ENCODE measurements around the gene PIK3R5.
"Not testable (repeated sequence)": the region's sequence is repeated elsewhere in the genome, so short reads cannot be mapped to it uniquely, and the experiment has no call there.

The PIK3R5 gene

GRCh38 chr17:8965394-8966168 is at the start of gene PIK3R5:
Gene PIK3R5, minus strand, starts transcription at chr17:8965707. Its CDS starts 54,213 bp downstream, at chr17:8911494.
- peak; percentile 21 for DNase-seq

DNA sequence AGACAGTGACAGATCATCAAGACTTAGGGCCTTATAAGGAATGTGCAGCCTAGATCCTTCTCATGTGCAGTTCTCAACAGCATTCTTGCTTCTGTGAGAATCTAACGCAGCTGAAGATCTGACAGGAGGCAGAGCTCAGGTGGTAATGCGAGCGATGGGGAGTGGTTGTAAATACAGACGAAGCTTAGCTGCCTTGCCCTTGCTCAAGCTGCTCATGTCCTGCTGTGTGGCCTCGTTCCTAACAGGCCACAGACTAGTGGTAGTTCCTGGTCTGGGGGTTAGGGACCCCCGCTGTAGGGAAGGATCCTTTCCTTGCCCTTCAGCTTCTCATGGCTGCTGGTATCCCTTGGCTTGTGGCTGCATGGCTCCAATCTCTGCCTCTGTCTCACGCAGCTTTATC is 45.5 kb upstream of the PIK3R5 start:
- no peak for DNase-seq

GRCh38 chr17:9009737-9010136 is 44.2 kb upstream of the PIK3R5 start:
- no peak for DNase-seq

DNA sequence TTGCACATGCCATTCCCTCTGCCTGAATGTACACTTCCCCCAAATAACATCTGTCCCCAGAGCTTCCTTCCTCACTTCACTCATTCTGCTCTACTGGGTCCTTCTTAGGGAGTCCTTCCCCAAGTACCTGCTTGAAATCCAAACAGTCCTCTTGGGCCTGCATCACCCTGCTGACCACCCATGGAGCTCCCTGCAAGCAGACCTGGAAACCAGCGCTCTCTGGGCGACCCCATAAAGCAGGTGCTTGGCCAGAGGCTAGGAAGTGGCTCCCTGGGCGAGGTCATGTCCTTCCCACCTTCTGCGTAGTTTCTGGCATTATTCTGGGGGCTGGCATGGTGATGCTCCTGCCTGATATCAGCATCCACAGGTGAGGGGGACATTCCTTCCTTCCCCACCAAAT is 43.6 kb upstream of the PIK3R5 start:
- DNase-seq: no peak

DNA sequence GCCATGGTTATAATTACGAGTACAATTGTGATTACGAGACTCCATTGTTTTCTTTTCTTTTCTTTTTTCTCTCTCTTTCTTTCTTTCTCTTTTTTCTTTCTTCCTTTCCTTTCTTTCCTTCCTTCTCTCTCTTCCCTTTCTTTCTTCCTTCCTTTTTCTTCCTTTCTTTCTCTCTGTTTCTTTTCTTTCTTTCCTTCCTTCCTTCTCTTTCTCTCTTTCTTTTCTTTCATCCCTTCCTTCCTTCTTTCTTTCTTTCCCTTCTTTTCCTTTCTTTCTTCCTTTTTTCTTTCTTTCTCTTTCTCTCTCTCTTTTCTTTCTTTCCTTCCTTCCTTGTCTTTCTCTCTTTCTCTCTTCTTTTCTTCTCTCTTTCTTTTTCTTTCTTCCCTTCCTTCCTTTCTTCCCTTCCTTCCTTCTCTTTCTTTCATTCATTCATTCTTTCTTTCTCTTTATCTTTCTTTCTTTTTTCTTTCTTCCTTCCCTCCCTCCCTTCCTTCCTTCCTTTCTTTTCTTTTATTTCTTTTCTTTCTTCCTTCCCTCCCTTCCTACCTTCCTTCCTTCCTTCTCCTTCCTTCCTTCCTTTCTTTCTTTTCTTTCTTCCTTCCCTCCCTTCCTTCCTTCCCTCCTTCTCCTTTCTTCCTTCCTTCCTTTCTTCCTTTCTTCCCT is 41.7 kb upstream of the PIK3R5 start:
- DNase-seq: no peak

DNA sequence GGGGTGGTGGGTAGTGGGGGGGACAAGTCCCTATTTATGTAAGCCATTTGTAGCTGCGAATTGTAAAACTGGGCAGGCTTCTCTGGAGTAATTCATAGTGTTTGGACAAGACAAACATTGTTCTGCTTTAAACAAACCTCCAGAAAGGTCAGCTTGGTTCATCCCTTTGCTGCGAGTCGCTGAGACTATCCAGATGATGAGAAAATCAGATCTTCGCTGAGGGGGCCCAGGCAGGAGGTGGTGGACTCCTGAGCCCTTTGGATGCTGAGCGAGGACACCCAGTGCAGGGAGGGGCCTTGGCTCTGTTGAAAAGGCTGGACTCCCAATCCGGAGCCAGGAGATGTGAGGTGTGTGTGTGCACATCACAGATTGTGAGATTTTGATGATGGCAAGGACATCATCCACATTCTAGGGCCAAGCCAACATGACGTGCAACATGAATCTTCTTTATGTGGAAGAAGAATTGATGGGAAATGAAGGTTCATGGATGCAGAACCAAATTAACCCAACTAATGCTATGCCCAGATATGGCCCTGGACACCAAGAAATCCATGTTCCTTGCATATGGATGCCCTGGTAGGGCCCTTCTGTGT is 40.8 kb upstream of the PIK3R5 start:
- DNase-seq: no peak

- no peak for DNase-seq
Measured at GRCh38 chr17:9004961-9005285, 39.4 kb upstream of the PIK3R5 start.

DNA sequence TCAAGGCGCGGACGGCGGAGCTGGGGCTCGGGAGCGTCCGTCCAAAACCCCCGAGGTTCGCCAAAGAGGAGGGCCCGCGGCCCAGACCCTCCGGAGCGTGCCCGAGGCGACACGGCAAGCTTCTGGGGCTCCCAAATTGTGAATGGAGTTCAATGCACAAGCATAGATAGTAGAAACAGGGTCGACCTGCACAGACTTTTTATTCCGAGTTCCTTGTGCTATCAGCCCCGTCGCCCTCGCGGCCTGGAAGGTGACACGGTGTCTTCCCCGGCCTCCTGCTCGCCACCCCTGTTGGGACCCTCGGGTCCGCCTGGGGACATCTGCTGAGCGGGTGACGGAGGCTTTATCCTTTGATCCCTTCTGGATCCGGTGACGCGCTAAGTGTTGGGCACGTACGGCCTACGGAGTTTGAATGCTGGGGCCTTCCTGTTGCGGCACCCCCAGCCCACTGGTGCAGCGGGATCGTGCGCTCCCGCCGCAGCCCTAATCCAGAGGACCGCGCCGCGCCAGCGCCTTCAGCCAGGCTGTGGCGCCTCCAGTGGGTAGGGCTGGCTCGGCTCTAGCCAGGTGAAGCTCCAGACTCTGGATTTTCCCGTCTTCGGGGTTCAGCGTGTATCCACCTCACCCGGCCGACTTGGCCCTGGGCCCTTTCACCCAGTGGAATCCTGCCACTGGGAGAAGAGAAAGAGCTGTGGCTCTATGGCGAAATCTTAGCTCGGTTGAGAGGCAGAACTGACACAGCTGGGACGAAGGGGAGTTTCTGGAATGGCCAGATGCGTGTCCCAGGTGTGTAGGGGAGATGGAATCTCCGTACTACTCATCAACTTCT is 38.8 kb upstream of the PIK3R5 start:
- DNase-seq: peak; percentile 36

DNA sequence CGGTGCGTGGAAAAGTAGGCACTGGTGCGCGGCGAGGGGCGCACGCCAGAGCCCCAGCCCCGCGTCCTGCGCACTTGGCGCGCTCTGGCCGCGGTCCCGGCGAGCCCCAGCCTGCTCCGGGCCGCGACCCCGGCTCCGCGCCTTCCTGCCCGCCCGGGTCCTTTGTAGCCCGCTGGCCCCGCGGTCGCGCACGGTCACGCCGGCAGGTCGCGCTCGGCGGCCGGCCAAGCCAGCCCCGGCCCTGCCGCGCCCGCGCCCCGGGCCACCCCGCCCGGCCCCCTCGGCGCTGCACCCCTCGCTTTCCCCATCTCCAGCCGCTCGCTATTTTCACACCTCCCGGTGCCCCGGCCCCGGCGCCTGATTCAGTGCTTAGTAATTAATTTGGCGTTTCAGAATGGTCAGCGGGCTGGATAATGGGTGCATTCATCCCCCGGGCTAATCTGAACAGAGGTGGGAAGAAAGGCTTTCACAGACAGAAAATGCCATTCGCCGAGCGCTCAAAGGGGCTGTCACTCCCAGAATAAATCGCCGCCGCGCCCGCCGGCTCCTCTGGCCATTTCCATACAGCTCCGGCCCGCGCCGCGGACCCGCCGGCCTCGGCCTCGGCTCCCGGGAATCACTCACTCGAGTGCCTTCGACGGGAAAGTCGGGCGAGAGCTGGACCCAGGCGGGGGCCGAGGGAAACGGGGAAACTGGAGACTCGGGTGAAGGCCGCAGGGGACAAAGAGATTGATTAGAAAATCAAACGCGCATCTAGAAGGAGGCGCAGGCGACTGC is 38.0 kb upstream of the PIK3R5 start:
- no peak for DNase-seq

DNA sequence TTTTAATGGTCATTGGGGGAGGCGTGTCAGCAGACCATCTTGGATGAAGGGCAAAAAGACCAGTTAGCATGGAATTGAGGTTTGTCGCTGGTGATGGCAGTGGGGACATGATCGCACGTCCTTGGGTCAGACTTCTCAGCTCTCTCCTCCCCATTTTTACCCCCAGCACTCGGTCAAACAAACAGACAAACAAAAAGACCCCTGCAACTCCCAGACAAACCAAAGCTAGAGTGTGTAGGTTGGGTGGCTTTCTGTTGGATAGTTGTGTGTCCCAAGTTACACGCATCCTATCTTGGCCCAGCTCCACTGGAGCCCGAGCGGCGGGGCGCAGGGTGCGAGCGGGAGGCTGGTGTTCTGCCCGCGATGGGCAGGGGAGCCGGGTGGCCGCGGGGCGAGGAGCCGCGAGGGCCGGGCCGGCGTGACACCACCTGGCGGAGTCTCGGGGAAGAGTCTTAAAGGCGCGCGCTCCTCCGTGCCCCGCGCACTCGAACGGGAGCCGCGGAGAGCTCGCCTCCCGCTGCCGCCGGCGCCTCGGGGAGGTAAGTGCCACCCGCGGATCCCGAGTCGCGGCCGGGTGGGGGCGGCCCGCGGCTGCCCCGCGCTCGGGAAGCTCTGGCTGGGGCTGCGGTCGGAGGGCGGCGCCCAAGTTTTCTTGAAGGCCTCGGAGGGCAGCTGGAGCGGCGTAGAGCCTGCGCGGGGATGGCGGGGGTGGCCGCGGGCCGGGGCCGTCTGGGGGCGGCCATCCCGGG is 37.3 kb upstream of the PIK3R5 start:
- peak; percentile 29 for DNase-seq

- no peak for DNase-seq
Measured at GRCh38 chr17:9002227-9002605, 36.7 kb upstream of the PIK3R5 start.

DNA sequence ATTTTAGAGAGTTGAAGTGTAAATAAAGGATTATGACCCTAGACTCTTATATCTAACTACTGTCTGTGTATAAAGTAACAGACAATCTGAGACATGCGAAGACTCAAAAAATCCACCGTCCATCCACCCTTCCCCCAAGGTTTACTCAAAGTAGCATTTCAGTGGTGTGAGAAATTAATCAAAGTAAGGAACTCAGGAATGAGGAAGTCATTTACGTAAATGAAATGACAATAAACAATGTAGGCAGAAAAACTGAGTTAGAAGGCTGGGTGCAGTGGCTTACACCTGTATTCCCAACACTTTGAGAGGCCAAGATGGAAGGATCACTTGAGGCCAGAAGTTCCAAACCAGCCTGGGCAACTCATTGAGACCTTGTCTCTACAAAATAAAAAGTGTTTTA is 36.1 kb upstream of the PIK3R5 start:
- no peak for DNase-seq

GRCh38 chr17:8997994-8998628 is 32.6 kb upstream of the PIK3R5 start:
- peak; percentile 73 for DNase-seq

DNA sequence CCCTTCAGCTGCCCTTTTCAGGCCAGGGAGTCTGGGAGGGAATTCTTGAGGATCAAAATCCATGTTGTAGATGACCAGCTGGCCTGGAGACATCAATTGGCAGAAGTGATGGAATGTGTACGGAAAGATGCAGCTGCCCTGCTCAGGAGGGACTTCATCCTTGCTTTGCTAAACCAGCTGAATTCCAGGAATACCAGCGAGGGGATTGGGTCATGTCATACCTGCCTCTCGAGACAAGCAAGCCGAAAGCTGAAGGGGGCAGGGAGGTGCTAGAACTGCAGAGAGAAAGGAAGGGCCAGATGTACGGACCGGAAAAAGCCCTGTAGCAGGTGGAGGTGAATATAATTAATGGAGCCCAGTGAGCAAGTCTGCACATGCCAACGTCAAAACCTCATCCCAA is 30.2 kb upstream of the PIK3R5 start:
- DNase-seq: no peak

DNA sequence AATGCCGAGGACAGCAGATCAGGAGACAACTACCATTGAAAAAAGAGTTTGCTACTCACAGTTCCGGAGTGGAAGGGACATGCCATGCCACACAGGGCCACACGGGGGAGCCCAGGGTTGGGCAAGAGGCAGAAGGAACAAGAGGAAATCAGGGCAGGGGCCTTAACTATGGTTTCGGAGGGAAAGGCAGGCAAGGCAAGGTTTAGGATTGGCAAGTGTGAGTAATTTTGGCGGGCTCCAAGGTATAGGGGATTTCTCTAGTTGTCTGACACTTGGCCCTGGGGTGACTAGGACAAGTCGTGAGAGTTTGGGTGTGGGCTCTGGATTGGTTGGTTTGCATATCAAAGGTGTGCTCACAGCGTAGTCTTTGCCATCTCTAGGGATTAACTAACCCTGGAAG is 28.8 kb upstream of the PIK3R5 start:
- peak; percentile 67 for DNase-seq

GRCh38 chr17:8991514-8992285 is 26.2 kb upstream of the PIK3R5 start:
- DNase-seq: peak; percentile 81

GRCh38 chr17:8988263-8988935 is 22.9 kb upstream of the PIK3R5 start:
- DNase-seq: not testable (repeated sequence)

DNA sequence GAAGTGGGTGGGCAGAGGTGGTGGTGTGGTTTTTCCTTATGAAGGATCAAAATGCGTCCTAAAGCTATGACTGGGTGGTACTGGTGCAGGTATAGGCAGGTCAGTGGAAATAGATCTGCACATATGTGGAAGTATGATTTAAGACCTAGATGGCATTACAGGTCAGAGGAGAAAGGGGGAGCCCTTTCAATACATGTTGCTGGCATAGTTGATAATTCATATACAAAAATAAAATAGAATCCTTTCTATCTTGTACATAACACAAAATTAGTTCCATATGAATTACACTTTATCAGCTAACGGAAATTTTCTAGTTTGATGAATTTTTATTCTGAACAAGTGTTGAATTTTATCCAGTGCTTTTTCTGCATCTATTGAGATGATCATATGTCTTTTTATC is 20.8 kb upstream of the PIK3R5 start:
- DNase-seq: no peak

DNA sequence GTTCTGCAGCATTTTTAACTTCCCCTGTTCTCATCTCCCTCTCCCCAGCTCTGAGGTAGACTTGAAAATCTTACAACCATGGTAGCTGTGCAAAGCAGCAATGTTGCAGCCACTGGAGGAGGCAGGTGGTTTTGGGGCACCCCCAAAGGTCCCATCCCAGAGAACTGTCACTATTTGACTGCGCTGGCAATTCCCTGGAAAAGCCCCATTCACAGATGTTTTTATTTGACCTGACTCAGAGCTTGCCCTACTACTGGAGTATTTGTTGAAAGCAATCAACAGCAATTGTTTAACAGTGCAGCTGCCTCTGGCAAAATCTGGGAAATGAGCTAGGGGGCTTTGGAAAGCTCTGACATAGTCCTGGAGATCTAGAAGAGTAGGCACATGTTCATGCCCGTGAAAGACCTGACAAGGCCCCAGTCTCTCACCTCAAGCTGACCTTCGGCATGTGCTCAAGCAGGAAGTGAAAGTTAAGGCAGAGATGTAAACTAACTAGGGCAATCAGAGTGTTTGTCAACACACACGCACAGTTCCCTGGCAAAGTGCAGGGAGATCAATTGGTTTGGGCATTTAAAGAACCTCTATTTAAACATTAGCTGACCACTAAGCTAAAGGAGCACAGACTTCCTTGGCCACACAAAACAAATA is 19.7 kb upstream of the PIK3R5 start:
- DNase-seq: no peak
